ENCODE results near the gene SYP.
A peak's percentile ranks its signal among the peaks of the same experiment; 100 is the strongest.

SYP gene

GRCh38 chrX:49209434-49210251, 9.7 kb upstream of the SYP start:
- TF ChIP-seq CTCF (IDR thresholded peaks at IDR 0.05; ENCODE audit: borderline replicate concordance, extremely low read depth, low read length, poor library complexity, severe bottlenecking) (no peak), EZH2 (IDR thresholded peaks at IDR 0.05; ENCODE audit: borderline replicate concordance, low read depth, low read length, severe bottlenecking) (no peak)
- Histone ChIP-seq H3K79me2 (ENCODE audit: insufficient read depth, low read length) (no peaks in the 10 kb centered on the region), H3K27me3 (ENCODE audit: insufficient read depth, low read length, poor library complexity) (no peaks in the 10 kb centered on the region), H3K4me3 (ENCODE audit: low read depth in 1 of 2, low read length in 2 of 2) (no peak overlapping the region), H4K20me1 (ENCODE audit: insufficient read depth, low read length) (no peaks in the 10 kb centered on the region), H3K4me2 (ENCODE audit: insufficient read depth, low read length) (no peak overlapping the region), H3K36me3 (ENCODE audit: insufficient read depth, low read length) (no peaks in the 10 kb centered on the region), H3K27ac (ENCODE audit: low read length) (no peak overlapping the region), H2AFZ (ENCODE audit: low read depth, low read length) (no peak overlapping the region), H3K9me3 (ENCODE audit: insufficient read depth, low read length, severe bottlenecking) (no peaks in the 10 kb centered on the region), H3K4me1 (ENCODE audit: insufficient read depth, low read length) (no peaks in the 10 kb centered on the region), H3K9ac (ENCODE audit: low read depth, low read length) (no peak overlapping the region)
- ATAC-seq (ENCODE audit: insufficient read depth, low read depth) (peak; percentile 54; the same call in 2 of the 3 replicates), DNase-seq (peak; percentile 31)

- TF ChIP-seq EZH2 (IDR thresholded peaks at IDR 0.05; ENCODE audit: borderline replicate concordance, low read depth, low read length, severe bottlenecking) (no peak), CTCF (IDR thresholded peaks at IDR 0.05; ENCODE audit: borderline replicate concordance, extremely low read depth, low read length, poor library complexity, severe bottlenecking) (no peak)
- Histone ChIP-seq H3K27me3 (ENCODE audit: insufficient read depth, low read length, poor library complexity) (no peaks in the 10 kb centered on the region), H3K9ac (ENCODE audit: low read depth, low read length) (no peak overlapping the region), H3K79me2 (ENCODE audit: insufficient read depth, low read length) (no peaks in the 10 kb centered on the region), H3K4me2 (ENCODE audit: insufficient read depth, low read length) (no peak overlapping the region), H3K27ac (ENCODE audit: low read length) (no peak overlapping the region), H4K20me1 (ENCODE audit: insufficient read depth, low read length) (no peaks in the 10 kb centered on the region), H3K36me3 (ENCODE audit: insufficient read depth, low read length) (no peaks in the 10 kb centered on the region), H3K9me3 (ENCODE audit: insufficient read depth, low read length, severe bottlenecking) (no peaks in the 10 kb centered on the region), H3K4me3 (ENCODE audit: low read depth in 1 of 2, low read length in 2 of 2) (no peak overlapping the region), H3K4me1 (ENCODE audit: insufficient read depth, low read length) (no peaks in the 10 kb centered on the region), H2AFZ (ENCODE audit: low read depth, low read length) (no peak overlapping the region)
- ATAC-seq (ENCODE audit: insufficient read depth, low read depth) (no peak), DNase-seq (no peak)
These were observed 8.4 kb upstream of the SYP start for GRCh38 chrX:49208399-49208798.

DNA sequence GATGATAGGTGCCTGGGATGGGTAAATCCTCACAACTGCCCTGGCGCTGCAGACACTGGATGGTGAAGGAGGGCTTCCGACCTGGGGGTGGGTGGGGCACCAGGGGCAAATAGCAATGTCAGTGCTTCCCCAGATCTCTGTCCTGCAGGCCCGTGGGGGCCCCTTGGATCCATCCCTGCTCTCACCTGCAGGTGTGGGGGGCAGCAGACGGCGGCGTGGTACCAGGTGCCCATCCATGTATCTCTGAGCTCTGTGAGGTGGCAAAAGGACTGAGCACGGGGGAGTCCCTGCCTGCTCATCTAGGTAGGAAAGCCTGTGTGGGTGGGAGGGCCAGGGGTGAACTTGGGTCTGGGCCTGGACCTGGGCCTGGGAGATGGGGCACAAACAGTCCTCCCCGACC, 6.5 kb upstream of the SYP start:
- Histone ChIP-seq H3K4me1 (ENCODE audit: insufficient read depth, low read length) (no peaks in the 10 kb centered on the region), H3K79me2 (ENCODE audit: insufficient read depth, low read length) (no peaks in the 10 kb centered on the region), H3K36me3 (ENCODE audit: insufficient read depth, low read length) (no peaks in the 10 kb centered on the region), H4K20me1 (ENCODE audit: insufficient read depth, low read length) (no peaks in the 10 kb centered on the region), H3K27me3 (ENCODE audit: insufficient read depth, low read length, poor library complexity) (no peaks in the 10 kb centered on the region), H3K4me2 (ENCODE audit: insufficient read depth, low read length) (no peak overlapping the region), H2AFZ (ENCODE audit: low read depth, low read length) (no peak overlapping the region), H3K27ac (ENCODE audit: low read length) (no peak overlapping the region), H3K4me3 (ENCODE audit: low read depth in 1 of 2, low read length in 2 of 2) (no peak overlapping the region), H3K9ac (ENCODE audit: low read depth, low read length) (no peak overlapping the region), H3K9me3 (ENCODE audit: insufficient read depth, low read length, severe bottlenecking) (no peaks in the 10 kb centered on the region)
- DNase-seq (no peak), ATAC-seq (ENCODE audit: insufficient read depth, low read depth) (no peak)
- TF ChIP-seq EZH2 (IDR thresholded peaks at IDR 0.05; ENCODE audit: borderline replicate concordance, low read depth, low read length, severe bottlenecking) = no peak
- no peak for TF ChIP-seq CTCF (IDR thresholded peaks at IDR 0.05; ENCODE audit: borderline replicate concordance, extremely low read depth, low read length, poor library complexity, severe bottlenecking)
